ENCODE results near the gene NEAT1. TPM values are rescaled to one million over a fixed set of nuclear protein-coding genes. Genes with fewer than 3 reads are reported as not detected.

NEAT1 gene
- total RNA-seq, 6 experiments from 2014 or later: 202 to 1,225 (median 767) TPM

DNA sequence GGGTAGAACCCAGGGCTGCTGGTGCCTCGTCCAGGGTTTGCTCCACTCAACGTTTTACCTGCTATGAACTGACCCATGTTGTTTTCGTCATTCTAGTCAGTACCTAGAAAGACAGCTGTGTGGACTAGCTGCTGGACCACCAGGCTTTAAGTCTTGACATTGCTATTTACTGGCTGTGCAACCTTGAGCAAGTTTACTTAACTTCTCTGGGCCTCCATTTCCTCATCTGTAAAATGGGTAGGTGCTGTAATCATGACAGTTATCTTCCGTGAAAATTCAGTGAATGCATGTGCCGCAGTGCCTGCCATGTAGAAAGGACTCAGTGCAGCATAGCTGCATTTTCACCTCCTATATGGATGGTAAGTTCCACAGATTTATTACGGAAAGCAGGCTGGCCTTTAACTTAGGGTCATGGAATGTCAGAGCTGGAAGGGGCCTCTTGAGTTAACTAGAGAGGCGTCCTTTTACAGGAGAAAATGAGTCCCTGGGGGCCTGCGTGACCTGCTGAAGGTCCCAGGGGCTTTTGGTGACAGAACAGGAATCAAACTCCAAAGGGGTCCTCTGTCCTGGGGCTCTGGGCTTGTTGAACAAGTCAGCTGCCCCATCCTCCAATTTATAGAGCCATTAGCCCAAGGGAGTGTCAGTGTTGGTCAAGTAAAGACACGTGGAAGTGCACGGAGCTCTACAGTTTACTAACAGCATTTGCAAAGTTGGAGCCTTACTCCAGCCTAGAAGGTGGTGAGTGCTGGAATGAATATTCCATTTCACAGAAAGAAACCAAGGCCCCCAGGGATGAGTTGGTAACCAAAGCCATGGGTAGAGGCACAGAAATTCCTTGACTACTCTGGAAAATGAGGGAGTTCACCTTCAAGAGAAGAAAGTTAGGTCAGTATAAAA is 64.2 kb downstream of the NEAT1 start:
- WGBS (ENCODE audit: insufficient coverage, low coverage, low lambda C conversion rate, missing lambda C conversion rate): 85% methylated on average over 8 of the region's 10 CpGs
- no peak for ATAC-seq
- TF ChIP-seq, protein P1, sequence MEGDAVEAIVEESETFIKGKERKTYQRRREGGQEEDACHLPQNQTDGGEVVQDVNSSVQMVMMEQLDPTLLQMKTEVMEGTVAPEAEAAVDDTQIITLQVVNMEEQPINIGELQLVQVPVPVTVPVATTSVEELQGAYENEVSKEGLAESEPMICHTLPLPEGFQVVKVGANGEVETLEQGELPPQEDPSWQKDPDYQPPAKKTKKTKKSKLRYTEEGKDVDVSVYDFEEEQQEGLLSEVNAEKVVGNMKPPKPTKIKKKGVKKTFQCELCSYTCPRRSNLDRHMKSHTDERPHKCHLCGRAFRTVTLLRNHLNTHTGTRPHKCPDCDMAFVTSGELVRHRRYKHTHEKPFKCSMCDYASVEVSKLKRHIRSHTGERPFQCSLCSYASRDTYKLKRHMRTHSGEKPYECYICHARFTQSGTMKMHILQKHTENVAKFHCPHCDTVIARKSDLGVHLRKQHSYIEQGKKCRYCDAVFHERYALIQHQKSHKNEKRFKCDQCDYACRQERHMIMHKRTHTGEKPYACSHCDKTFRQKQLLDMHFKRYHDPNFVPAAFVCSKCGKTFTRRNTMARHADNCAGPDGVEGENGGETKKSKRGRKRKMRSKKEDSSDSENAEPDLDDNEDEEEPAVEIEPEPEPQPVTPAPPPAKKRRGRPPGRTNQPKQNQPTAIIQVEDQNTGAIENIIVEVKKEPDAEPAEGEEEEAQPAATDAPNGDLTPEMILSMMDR (IDR thresholded peaks at IDR 0.05): no peak
- TF ChIP-seq POLR2A (IDR thresholded peaks at IDR 0.05): no peak
- peak overlapping the region; percentile 54 to 76 (median 56) for H3K27ac ChIP-seq
- DNase-seq: peak in 1 of 3 donors; percentile 33
- intact Hi-C loops (cut with DNase I): no loop called here
- no peaks in the 10 kb centered on the region for H3K27me3 ChIP-seq
- no peak overlapping the region for H3K4me3 ChIP-seq
- no peaks in the 10 kb centered on the region for H3K36me3 ChIP-seq
- no peaks in the 10 kb centered on the region for H3K9me3 ChIP-seq
- H3K4me1 ChIP-seq: peaks cover 0 to 18% (median 14%) of the 10 kb centered on the region in 4 donors

DNA sequence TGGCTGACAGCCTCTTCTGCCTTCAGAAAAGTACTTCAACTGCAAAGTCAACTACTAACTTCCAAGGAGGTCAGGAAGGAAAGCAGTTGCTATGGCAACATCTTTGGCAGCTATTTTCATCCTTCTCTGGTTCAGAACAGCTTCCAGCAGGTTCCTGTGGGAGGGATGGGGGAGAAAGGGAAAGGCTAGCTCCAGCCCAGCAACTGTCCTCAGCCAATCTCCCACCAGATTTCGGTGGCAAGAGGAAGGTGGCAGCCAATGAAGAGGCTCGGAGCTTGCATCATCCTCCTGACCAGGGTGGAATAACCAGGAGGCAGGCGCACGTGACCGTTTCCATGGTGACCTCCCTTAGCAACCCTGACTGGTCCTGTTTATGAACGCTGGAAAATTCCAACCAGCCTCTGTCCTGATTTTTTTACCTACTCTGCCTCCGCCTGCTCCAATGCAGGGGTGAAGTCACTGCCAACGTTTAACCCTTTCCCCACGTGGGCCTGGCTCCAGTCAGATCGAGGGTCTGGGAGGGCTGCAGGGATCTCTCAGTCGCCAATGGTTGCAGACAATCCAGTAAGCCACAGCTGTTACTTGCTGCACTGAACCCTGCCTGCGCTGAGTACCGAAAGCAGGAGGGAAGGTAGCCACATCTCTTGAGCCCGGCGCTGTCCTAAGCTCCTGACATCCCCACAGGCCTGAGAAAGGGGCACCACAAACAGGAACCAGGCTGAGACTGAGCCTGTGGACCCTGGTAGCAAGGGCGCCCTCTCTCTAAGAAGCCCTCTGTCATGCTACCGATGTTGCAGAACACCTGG is 65.1 kb downstream of the NEAT1 start:
- intact Hi-C loops (cut with DNase I): no loop called here
- DNase-seq (peak; percentile 94 to 96 (median 95)), ATAC-seq (peak; percentile 81 to 91 (median 86))
- Histone ChIP-seq H3K4me3 (no peak overlapping the region), H3K36me3 (no peaks in the 10 kb centered on the region), H3K27ac (peak overlapping the region; percentile 76 to 92 (median 78)), H3K4me1 (peaks cover 0 to 26% (median 20%) of the 10 kb centered on the region in 4 donors), H3K9me3 (no peaks in the 10 kb centered on the region), H3K27me3 (no peaks in the 10 kb centered on the region)
- WGBS (ENCODE audit: insufficient coverage, low coverage, low lambda C conversion rate, missing lambda C conversion rate): 15% methylated on average over 11 of the region's 17 CpGs
- no peak for TF ChIP-seq POLR2A (IDR thresholded peaks at IDR 0.05)
- TF ChIP-seq, protein P1 (IDR thresholded peaks at IDR 0.05): no peak

DNA sequence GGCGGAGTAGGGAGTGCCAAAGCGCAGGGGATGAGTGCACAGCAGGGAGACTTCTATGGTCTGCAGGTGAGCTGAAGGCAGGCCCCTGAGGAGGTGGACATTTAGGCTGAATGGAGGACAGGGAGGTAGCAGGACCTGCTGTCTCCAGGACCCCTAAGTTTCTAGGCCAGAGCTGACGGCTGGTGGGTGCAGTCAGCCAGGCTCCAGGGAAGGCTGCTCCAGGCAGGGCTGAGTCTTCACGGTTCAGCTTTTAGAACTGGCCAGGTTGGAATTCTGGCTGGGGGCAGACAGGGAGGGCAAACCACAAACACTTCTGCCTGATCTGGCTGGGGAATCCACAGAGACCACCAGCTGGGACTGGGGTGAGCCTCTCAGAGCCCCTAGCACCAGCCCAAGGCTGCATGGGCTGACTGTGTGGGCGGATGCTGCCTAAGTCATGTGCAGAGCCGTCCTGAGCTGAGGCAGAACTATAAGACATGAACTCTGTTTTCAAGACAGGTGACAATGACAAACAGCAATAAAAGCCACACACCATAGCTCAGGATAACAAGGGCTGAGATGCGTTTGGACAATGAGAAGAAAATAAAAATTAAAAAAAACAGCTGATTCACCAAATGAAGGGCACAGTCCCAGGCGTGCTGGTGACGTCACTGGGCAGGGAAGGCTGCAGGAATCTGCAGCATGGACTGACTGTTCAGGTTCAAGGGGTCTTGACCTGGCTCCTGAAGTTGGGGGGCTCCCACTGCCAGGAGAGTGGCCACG is 65.9 kb downstream of the NEAT1 start:
- DNase-seq: peak in 1 of 3 donors; percentile 53
- no peaks in the 10 kb centered on the region for H3K27me3 ChIP-seq
- no peak for TF ChIP-seq POLR2A (IDR thresholded peaks at IDR 0.05)
- TF ChIP-seq, protein P1 (IDR thresholded peaks at IDR 0.05): no peak
- peak overlapping the region; percentile 76 to 92 (median 78) for H3K27ac ChIP-seq
- H3K36me3 ChIP-seq: no peaks in the 10 kb centered on the region
- WGBS (ENCODE audit: insufficient coverage, low coverage, low lambda C conversion rate, missing lambda C conversion rate): 45% methylated on average over 6 of the region's 10 CpGs
- peaks cover 0 to 34% (median 26%) of the 10 kb centered on the region in 4 donors for H3K4me1 ChIP-seq
- no peak for ATAC-seq
- no peaks in the 10 kb centered on the region for H3K9me3 ChIP-seq
- intact Hi-C loops (cut with DNase I): no loop called here
- no peak overlapping the region for H3K4me3 ChIP-seq

GRCh38 chr11:65489035-65489705 is 66.6 kb downstream of the NEAT1 start:
- WGBS (ENCODE audit: insufficient coverage, low coverage, low lambda C conversion rate, missing lambda C conversion rate): 80% methylated on average over 1 of the region's 10 CpGs
- ATAC-seq (no peak), DNase-seq (peak in 2 of 3 donors; percentile 57 to 62)
- Histone ChIP-seq H3K36me3 (no peaks in the 10 kb centered on the region), H3K27me3 (no peaks in the 10 kb centered on the region), H3K4me1 (peaks cover 0 to 41% (median 31%) of the 10 kb centered on the region in 4 donors), H3K27ac (peak overlapping the region in 2 of 3 donors; percentile 94 to 100), H3K4me3 (no peak overlapping the region), H3K9me3 (no peaks in the 10 kb centered on the region)
- intact Hi-C loops (cut with DNase I): no loop called here
- TF ChIP-seq, protein P1 (IDR thresholded peaks at IDR 0.05): no peak
- TF ChIP-seq POLR2A (IDR thresholded peaks at IDR 0.05): no peak
